ENCODE measurements around the gene TTYH3. TPM values are rescaled to one million over a fixed set of nuclear protein-coding genes. Genes with fewer than 3 reads are reported as not detected.

Gene TTYH3
- total RNA-seq, 1 experiment from 2014 or later, result 122 TPM

DNA sequence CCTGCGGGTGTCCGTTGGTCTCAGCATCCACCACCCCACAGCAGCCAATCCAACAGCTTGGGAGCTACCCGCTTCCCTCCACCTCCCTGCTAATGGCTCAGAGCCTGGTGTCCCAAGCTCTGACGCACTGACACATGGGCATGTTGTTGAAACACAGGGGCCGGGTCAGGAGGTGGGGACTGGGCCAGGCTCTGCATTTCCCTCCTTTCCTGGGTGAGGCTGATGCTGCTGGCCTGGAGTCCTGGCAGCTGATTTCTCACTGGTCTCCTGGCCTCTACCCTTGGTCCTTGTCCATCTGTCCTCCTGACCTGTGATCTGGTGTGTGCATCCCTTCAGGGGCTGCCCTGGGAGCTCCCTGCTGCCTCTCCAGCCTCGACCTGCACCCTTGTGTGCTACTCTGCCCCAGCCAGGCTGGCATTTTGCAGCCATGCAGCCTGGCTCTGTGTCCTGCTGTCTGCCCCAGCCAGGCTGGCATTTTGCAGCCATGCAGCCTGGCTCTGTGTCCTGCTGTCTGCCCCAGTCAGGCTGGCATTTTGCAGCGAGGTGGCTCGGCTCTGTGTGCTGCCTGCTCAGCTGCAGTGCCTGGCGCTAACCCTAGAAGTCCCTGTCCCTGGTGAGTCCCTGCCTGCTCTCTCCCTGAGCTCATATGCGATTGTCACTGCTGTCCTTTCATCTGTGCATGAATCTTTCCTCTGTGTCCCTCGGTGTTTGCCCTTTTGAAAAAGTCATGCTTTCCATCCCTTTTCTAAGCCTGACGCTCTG is 70.2 kb downstream of the TTYH3 start:
- Histone ChIP-seq H3K23me2 (ENCODE audit: insufficient read length, low read depth, low read length, poor library complexity, severe bottlenecking) (no peaks in the 10 kb centered on the region), H3K56ac (ENCODE audit: insufficient read length, low read depth, low read length) (no peak overlapping the region), H3K4ac (ENCODE audit: low read depth, low read length) (no peak overlapping the region), H3K23ac (ENCODE audit: insufficient read length, low read depth, low read length) (no peak overlapping the region), H3K9ac (ENCODE audit: extremely low read depth, insufficient read length, low read length) (no peak overlapping the region), H2BK20ac (ENCODE audit: low read depth, low read length, poor library complexity, severe bottlenecking) (no peak overlapping the region), H4K5ac (ENCODE audit: insufficient read length, low read depth, low read length) (no peak overlapping the region), H2BK12ac (ENCODE audit: insufficient read length, low read depth, low read length) (no peak overlapping the region), H2AK5ac (ENCODE audit: insufficient read length, low read length) (no peak overlapping the region), H3K79me1 (ENCODE audit: insufficient read depth, low read depth, low read length, poor library complexity, severe bottlenecking) (no peaks in the 10 kb centered on the region), H2AFZ (ENCODE audit: low read length) (no peak overlapping the region), H4K8ac (replicated peaks; ENCODE audit: insufficient read length, low read depth, low read length) (no peak overlapping the region), H3K4me2 (ENCODE audit: insufficient read depth, insufficient read length, low read length) (no peak overlapping the region), H3K9me3 (ENCODE audit: control insufficient read depth, low read depth, low read length) (no peaks in the 10 kb centered on the region), H2BK15ac (ENCODE audit: low read depth, low read length) (no peak overlapping the region), H3K27ac (ENCODE audit: insufficient read length, low read depth, low read length) (no peak overlapping the region), H2BK120ac (ENCODE audit: low read depth, low read length, poor library complexity, severe bottlenecking) (no peak overlapping the region), H3K4me1 (ENCODE audit: insufficient read depth, low read length) (no peaks in the 10 kb centered on the region), H3T11ph (ENCODE audit: low read length) (no peak overlapping the region), H3K14ac (ENCODE audit: insufficient read depth, low read length) (no peak overlapping the region), H3K27me3 (ENCODE audit: insufficient read depth, low read length) (no peaks in the 10 kb centered on the region), H4K20me1 (ENCODE audit: control insufficient read depth, insufficient read depth, insufficient read length) (no peaks in the 10 kb centered on the region), H3K79me2 (ENCODE audit: insufficient read depth, low read length) (no peaks in the 10 kb centered on the region), H2BK5ac (ENCODE audit: insufficient read length, low read length) (no peak overlapping the region), H3K18ac (ENCODE audit: insufficient read length, low read depth, low read length) (no peak overlapping the region), H4K91ac (ENCODE audit: insufficient read length, low read depth, low read length) (no peak overlapping the region)
- H3K4me1 Mint-ChIP-seq, result peaks cover 10 to 12% of the 10 kb centered on the region in 2 experiments
- peaks cover 2% of the 10 kb centered on the region for H3K27me3 Mint-ChIP-seq (ENCODE audit: low read depth)
- peaks cover 0 to 1% (median 0%) of the 10 kb centered on the region in 3 experiments; a peak in 2 of 7 replicates for H3K36me3 Mint-ChIP-seq (ENCODE audit: insufficient read depth in 1 of 3, low read depth in 3 of 3)
- no peak overlapping the region for H3K4me3 Mint-ChIP-seq
- H3K27ac Mint-ChIP-seq, result no peak overlapping the region; a peak in 1 of 7 replicates
- WGBS (ENCODE audit: extremely low coverage, insufficient read length, low lambda C conversion rate), result no CpG with 5 or more reads among the region's 12 CpGs
- TF ChIP-seq, protein P1, sequence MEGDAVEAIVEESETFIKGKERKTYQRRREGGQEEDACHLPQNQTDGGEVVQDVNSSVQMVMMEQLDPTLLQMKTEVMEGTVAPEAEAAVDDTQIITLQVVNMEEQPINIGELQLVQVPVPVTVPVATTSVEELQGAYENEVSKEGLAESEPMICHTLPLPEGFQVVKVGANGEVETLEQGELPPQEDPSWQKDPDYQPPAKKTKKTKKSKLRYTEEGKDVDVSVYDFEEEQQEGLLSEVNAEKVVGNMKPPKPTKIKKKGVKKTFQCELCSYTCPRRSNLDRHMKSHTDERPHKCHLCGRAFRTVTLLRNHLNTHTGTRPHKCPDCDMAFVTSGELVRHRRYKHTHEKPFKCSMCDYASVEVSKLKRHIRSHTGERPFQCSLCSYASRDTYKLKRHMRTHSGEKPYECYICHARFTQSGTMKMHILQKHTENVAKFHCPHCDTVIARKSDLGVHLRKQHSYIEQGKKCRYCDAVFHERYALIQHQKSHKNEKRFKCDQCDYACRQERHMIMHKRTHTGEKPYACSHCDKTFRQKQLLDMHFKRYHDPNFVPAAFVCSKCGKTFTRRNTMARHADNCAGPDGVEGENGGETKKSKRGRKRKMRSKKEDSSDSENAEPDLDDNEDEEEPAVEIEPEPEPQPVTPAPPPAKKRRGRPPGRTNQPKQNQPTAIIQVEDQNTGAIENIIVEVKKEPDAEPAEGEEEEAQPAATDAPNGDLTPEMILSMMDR (conservative IDR thresholded peaks at IDR 0.05), result no peak
- DNase-seq, result no peak
- no peaks in the 10 kb centered on the region for H3K9me3 Mint-ChIP-seq
